IPS-18c (cell line): ENCODE measurements around the gene AKTIP.
"Not testable (repeated sequence)": the region's sequence is repeated elsewhere in the genome, so short reads cannot be mapped to it uniquely, and the experiment has no call there.

ENCODE experiments used
- H3K4me3 ChIP-seq: 2 replicates; pipeline ENCODE4 v1.7.0; 2013; ENCODE audit warnings: low read depth, mild to moderate bottlenecking, low read length, moderate library complexity; ENCODE audit not compliant: insufficient read depth
- H3K9me3 ChIP-seq: one replicate; pipeline ENCODE4 v1.6.1; 2013; ENCODE audit warnings: mild to moderate bottlenecking, low read length, moderate library complexity; ENCODE audit not compliant: control insufficient read depth, insufficient read depth

AKTIP gene

DNA sequence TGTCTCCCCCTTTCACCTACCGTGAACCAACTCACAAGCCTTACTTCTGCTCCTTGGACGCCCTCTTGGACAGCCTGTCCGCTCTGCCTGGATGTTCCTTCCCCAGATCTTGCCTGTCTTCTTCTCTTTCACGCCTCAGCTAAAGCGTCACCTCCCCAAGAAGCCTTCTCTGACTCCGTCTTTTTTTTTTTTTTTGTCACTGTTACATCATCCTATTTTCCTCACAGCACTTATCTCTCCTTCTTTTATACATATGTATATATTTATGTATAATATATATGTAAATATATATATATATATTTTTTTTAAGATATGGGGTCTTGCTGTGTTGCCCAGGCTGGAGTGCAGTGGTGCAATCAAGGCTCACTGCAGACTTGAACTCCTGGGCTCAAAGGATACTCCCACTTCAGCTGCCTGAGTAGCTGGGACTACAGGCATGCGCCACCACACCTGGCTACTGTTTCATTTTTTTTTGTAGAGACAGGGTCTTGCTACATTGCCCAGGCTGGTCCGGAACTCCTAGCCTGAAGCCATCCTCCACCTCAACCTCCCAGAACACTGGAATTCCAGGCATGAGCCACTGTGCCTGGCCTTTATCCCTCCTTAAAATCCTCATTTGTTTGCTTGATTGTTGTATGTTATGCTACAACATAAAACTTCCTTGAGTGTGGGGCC is 16.5 kb upstream of the AKTIP start:
- Histone ChIP-seq H3K9me3 (no peaks in the 10 kb centered on the region), H3K4me3 (no peak overlapping the region)

DNA sequence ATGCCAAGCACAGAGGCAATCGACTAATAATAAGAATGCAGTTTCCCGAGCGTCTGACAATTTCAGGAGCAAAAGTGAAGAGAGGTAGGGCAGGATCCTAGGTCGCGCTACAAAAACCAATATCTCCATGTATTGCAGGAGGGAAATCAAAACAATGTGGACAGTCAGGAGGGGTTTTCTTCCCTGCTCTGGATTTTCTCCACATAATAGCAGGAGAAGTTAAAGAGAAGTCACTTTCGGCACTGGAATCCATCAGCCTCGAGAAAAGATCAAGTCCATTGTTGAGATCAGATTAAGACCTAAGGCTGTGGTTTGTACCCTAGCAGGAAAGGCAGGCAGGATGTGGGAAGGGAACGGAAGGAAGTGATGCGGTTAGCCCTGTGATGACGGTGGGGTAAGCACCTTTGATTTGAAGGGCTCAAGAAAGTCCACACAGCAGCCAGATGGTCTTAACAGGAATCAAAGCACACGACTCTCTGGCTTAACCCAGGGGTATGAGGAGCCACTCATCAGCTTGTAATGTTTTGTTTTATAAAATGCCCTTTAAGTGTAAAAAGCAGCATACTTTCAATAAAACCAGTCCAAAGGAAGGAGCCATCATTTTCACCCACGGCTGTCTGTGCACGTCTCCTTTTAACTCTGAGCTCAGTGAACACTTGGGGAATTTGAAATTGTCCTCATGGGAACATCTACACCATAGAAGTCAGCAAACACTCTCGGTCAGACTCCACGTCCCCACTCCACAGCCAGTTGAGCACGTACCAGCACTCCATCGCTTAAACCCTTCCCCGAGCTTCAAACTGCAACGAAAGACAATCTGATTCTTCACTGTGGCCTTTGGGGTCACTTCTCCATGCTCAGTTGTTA is 15.8 kb upstream of the AKTIP start:
- Histone ChIP-seq H3K4me3 (no peak overlapping the region), H3K9me3 (no peaks in the 10 kb centered on the region)

DNA sequence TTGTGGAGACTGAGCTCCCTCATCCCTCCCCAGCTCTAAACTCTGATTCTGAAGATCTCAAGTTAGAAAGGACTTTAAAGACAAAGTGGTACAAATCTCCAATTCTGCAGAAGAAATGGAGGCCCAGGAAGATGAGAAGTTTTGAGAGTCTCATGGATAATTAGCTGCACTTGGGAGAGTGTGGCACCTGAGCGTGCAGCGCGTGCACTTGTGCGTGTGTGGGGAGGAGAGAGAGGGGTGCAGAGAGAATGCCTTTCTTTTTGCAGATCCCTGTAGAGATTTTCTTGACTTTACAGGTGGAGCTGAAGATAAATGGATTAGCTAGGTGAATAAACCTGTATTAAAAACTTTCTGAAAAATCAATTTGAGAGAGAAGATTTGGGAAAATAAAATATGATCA is 14.8 kb upstream of the AKTIP start:
- Histone ChIP-seq H3K9me3 (peaks cover 3% of the 10 kb centered on the region), H3K4me3 (no peak overlapping the region)

DNA sequence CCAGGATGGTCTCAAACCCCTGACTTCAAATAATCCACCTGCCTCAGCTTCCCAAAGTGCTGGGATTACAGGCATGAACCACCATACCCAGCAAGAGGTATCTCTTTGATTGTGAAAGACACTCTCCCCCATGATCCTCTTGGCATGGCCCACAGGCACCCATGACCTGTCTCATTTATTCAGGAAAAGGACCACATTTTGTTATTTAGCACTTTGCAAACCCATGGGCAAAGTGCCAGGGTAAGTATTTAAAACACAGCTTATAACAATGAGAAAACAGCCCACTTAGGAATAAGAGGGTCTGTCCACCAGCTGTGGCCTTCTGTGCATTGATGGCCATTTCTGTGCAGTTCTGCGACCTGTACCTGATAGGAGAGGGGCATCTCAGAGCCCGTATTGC is 12.8 kb upstream of the AKTIP start:
- Histone ChIP-seq H3K4me3 (no peak overlapping the region), H3K9me3 (peaks cover 3% of the 10 kb centered on the region)

DNA sequence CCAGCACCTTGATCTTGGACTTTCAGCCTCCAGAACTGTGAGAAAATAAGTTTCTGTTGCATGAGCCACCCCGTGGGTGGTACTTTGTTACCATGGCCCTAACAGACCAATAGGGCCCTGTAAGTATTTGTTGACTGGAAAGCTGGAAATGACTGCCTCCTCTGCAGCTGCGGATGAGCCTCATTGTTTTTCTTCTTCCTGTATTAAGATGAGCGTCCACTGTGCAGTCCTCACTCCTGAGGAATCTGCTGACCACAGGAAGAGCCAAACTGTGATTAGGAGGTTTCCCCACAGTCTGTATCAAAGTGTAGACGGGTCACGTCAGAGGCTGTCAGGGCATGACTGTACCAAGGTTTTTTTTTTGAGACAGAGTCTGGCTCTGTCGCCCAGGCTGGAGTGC is 12.2 kb upstream of the AKTIP start:
- Histone ChIP-seq H3K9me3 (peaks cover 3% of the 10 kb centered on the region), H3K4me3 (no peak overlapping the region)

DNA sequence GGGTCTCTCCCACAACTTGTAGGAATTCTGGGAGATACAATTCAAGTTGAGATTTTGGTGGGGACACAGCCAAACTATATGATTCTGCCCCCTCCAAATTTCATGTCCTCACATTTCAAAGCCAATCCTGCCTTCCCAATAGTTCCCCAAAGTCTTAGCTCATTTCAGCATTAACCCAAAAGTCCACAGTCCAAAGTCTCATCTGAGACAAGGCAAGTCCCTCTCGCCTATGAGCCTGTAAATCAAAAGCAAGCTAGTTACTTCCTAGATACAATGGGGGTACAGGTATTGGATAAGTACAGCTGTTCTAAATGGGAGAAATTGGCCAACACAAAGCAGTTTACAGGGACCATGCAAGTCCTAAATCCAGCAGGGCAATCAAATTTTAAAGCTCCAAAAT is 9.8 kb upstream of the AKTIP start:
- not testable (repeated sequence) for H3K4me3 ChIP-seq, H3K9me3 ChIP-seq

DNA sequence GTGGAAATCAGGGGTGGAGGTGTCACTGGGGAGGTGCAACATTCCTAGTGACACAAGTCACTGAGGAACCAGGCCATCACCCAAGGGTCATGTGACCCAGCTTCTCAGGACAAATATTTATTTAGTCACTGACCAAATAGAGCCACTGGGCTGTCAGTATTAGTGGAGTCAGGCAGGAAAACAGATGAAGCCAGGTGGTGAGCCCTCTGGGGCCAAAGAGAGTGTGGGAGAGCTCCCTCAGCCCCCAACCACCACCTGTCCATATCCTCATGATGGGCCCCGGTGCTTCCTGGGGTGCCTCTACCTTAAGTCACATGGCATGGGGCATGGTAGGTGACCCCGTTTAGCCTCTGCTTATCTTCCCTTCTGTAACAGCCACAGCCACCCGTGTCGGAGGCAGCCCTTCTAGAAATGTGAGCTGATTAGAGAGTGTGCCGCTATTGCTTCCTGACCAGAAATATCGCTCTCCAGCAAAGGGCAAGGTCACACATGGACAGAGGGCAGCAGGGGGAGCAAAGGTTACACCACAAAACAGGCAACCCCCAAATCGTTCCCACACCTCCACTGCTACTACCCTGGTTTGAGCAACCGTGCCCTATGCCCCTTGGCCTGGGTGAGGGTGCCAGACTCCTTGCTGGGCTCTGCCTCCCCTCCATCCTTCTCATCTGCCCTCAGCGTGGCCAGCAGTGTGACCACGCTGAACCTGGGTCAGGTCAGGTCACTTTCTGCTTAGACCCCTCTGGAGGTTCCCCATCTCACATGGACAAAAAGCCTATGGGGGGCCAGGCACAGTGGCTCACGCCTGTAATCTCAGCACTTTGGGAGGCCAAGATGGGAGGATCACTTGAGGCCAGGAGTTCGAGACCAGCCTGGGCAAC is 8.6 kb upstream of the AKTIP start:
- no peak overlapping the region for H3K4me3 ChIP-seq
- H3K9me3 ChIP-seq: peaks cover 3% of the 10 kb centered on the region

DNA sequence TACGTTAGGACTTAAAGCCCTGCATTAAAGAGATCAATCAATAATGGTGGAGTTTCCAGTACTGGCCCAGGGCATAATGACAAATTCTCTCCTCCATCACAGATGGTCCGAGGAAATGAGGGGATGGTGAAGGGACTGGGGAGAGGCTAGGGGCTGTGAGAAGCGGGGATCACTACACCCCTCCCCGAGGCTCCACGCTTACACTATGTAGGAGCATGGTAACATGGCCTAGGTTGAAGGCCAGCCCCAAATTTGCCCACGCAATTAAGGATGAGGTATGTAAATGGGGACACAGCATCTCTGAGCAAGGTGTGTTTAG is 8.0 kb upstream of the AKTIP start:
- Histone ChIP-seq H3K4me3 (no peak overlapping the region), H3K9me3 (peaks cover 3% of the 10 kb centered on the region)

DNA sequence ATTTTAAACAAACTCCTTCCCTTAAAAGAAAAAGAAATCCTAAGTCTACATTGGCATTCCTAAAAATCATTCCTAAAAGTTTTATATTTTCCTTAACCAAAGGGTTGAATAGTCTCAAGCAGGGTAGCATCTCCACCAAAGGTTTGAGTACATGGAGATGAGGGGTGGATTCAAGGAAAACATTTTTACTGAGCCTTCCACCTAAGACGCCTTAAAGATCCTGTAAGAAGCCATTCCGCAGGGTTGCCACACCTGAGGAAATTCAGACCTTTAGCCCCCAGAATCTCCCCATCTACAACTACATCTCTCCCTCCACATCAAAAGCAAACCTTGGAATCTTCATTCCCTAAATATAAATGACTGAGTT is 7.7 kb upstream of the AKTIP start:
- H3K9me3 ChIP-seq: peaks cover 3% of the 10 kb centered on the region
- no peak overlapping the region for H3K4me3 ChIP-seq

DNA sequence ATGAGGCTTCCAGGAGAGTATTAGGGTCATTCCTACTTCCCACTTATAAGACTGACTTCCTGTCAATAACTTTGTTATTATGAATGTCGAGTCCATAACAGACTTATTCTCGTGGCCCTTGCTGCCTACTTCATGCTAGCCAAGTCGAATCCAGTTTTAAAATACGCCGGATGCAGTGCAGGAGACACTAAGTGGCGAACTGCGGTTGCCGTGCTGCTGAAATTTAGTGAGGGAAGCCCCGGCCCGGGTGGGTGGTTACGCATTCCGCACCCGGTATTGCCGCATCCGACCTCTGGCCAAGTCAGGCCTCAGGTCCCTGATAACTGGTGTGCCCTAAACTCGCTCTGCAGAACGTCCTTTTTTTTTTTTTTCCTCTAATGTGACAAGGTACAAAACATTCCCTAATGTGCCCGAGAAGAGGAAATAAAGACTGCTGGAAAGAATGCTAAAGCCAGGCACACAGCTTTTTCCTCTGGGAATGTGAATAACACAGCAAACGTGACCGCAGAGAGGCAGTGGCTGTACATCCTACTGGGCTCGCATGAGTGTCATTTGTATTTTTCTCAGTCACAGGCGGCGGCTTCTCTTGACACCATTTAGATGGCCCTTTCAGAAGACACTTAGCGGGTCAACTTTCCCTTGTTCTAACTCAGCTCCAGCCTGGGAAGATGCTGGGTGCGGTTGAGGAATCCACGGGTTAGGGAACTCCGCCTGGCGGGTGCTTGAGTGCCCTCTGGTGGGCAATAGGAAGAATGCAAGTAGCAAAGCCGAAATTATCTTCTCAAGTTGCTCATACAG is 7.1 kb upstream of the AKTIP start:
- peaks cover 3% of the 10 kb centered on the region for H3K9me3 ChIP-seq
- H3K4me3 ChIP-seq: no peak overlapping the region

DNA sequence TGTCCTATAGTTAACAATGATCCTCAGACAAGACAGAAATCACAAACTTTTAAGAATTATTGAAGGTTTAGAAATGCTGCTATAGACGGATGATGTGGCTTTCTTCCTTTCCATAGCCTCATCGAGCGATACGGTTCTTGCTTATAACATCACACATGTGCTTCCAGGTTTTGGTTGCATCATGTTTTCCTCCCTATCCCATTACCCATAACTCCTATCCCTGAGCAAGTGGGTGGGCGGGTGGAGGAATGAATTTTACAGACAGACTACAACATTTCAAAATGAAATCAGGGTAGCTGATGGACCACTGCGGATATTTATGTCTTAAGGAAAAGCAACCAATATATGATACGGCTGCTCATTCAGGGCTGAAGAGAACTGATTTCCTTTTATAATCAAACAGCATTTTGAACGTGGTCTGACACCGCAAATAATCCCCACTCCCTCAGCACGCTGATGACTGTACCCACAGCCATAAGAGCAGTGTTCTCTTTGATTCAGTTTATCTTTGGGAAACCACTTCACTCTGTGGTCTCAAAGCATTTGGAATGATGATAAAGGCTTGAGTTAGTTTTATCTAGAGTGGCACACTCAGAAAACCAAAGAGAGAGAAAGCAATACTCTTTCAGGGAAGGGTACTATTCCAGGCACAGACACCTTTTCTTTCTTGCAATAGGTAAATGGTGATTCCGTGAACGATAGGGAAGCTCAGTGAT is 4.6 kb upstream of the AKTIP start:
- Histone ChIP-seq H3K4me3 (no peak overlapping the region), H3K9me3 (no peaks in the 10 kb centered on the region)

DNA sequence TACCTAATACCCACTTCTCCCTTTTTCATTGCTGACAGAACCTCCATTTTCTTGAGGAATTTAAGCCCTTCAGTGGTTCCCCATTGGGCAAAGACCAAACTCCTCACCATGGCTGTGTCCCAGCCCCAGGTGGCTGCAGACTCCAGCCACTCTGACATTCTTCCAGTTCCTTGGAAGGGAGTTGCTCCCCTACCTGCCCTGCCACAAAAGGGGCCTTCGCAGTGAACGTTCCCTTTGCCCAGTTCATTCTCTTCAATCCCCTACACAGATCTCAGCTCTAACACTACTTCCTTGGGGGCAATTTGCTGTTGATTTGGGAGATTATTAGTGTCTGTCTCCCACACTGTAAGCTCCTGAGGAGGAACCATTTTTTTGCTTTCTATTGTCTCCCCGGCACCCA is 3.2 kb upstream of the AKTIP start:
- Histone ChIP-seq H3K4me3 (no peak overlapping the region), H3K9me3 (no peaks in the 10 kb centered on the region)

DNA sequence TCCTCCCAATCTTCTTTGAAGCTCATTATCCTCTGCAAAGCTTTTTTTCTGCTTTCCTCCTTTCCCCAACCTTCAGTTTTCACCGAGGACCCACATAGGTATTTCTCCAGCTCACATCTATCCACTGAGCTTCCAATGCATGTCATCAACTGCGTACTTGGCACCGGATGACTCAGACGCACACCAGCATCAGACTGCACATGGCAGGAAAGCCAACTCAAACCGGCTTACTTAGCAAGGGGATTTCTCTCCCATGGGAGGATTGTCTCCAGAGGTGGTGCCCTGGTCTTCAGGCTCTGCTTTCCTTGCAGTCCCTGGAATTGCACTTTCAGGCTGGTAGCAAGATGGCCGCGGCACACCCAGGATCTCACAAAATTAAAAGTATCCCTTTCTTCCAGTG is 1.7 kb upstream of the AKTIP start:
- Histone ChIP-seq H3K9me3 (no peaks in the 10 kb centered on the region), H3K4me3 (no peak overlapping the region)

DNA sequence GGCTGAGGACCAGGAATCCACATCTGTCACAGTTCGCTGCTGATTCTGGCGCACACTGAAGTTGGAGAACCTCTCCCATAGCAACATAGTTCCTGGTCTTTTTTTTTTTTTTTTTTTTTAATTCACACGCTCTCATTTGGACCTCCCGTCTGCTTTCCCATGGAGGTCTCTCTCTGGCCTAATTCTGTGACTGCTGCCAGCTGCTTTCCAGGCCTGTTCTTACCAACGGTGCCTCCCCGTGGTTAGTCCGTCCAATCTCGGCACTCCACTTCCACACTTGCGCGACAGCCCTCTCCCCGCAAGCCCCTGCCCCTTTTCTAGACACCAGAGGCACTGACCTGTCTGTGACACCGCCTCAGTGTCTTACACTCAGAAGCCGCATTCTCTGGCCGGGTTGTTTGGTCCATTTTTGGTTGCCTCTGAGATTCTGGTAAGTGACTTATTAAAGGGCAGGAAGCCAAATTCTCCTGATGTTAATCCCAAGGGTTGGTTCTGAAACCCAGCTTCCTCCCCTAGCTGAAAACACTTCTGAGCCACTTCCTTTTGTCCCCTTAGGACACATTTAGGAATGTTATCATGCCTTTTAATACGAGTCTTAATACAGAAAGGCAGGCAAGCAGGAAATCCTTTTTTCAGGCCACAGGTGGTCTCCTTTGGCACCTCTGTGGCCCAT is 1.1 kb upstream of the AKTIP start:
- Histone ChIP-seq H3K4me3 (no peak overlapping the region; the same call in 1 of the 2 replicates), H3K9me3 (no peaks in the 10 kb centered on the region)

DNA sequence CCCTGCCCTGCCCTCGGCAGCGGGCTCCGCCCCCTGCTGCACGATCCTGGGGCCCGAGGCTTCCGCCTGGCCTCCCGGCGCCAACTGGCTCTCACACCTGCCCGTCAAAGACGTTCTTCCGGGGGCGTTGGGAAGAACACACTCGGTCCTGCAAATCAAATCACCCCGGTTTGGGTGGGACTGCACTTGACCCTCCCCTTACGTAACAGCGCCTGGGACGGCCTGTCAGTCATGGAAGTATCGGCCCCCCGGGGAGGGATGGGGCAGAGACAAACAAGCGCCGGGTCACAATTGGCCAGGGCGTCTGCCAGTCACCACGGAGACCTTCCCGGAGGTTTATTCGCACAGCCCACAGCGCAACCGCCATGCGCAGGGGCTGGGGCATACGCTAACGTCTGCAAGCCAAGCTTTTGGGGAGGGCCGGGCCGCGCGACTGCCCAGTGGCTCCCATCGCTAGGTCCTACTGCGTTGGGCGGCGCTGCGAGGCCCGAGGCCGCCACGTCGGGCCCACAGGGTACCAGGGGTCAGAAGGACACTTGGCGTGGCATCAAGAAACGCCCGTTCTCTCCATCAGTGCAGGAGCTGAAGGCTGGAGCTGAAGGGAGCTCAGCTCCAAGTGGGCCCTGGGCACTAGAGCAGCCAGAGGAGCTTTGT is 388 bp upstream of the AKTIP start:
- no peaks in the 10 kb centered on the region for H3K9me3 ChIP-seq
- H3K4me3 ChIP-seq: peak overlapping the region; percentile 61
